Kidney (tissue), 14 donors: ENCODE results near the gene NOC4L. TPM values are rescaled to one million over a fixed set of nuclear protein-coding genes. Genes with fewer than 3 reads are reported as not detected.

Experiments
- DNase-seq, 5 donors: peaks; one replicate each; pipeline ENCODE4 v3.0.0-alpha.2; 2013 to 2020
- FAIRE-seq: peaks from 2 replicates; lab custom pipeline; 2012; peaks lifted over from hg19 to GRCh38; lab: Jason Lieb, UNC
- H3K27ac ChIP-seq, 2 donors: one replicate each; pipeline ENCODE4 v1.7.0; 2013; ENCODE audit warnings: low read depth in 2 of 2, low read length in 2 of 2, inconsistent platforms in 1 of 2
- H3K27me3 ChIP-seq: one replicate; pipeline ENCODE4 v1.7.1; 2013; ENCODE audit warnings: low read length, inconsistent platforms; ENCODE audit not compliant: control insufficient read depth, insufficient read depth
- H3K36me3 ChIP-seq, 3 donors: one replicate each; pipeline versions ENCODE4 v1.7.0 to v1.7.1; 2013; ENCODE audit warnings: low read length in 3 of 3, control low read depth in 1 of 3, inconsistent platforms in 1 of 3; ENCODE audit not compliant: insufficient read depth in 3 of 3, control insufficient read depth in 2 of 3
- H3K4me1 ChIP-seq, 3 donors: one replicate each; pipeline versions ENCODE4 v1.7.0 to v1.7.1; 2013; ENCODE audit warnings: low read length in 3 of 3, inconsistent platforms in 1 of 3, low read depth in 1 of 3; ENCODE audit not compliant: control insufficient read depth in 2 of 3, insufficient read depth in 2 of 3
- H3K4me3 ChIP-seq, 3 donors: one replicate each; pipeline versions ENCODE4 v1.7.0 to v1.8.1; 2013; ENCODE audit warnings: low read length in 3 of 3, control low read depth in 1 of 3, inconsistent platforms in 1 of 3
- H3K9ac ChIP-seq, 3 donors: one replicate each; pipeline versions ENCODE4 v1.7.0 to v1.7.1; 2013; ENCODE audit warnings: low read length in 3 of 3, control low read depth in 1 of 3, inconsistent platforms in 1 of 3
- H3K9me3 ChIP-seq, 3 donors: one replicate each; pipeline versions ENCODE4 v1.7.0 to v1.7.1; 2013; ENCODE audit warnings: low read length in 3 of 3, control low read depth in 1 of 3, inconsistent platforms in 1 of 3; ENCODE audit not compliant: control insufficient read depth in 2 of 3, insufficient read depth in 1 of 3
- CTCF ChIP-seq: IDR thresholded peaks from 3 replicates; pipeline ENCODE4 v1.5.1; 2012; ENCODE audit warnings: mild to moderate bottlenecking, moderate library complexity, borderline replicate concordance; ENCODE audit not compliant: insufficient read depth; ENCODE audit errors: extremely low read depth
- intact Hi-C: fragments of 100-400 bp; cut with DNase I; formaldehyde crosslinking; loops from one replicate; pipeline ENCODE4 v1.11.1; 2022
- polyA plus RNA-seq: library from polyadenylated mRNA; stranded (reverse); fragments of 350-450 nt; fragmentation: Illumina TruSeq; extraction: RNeasy Lipid Tissue Mini Kit (QIAGEN cat#74804); gene quantifications from one replicate; pipeline ENCODE4 v1.2.3, GENCODE V29; 2014; ENCODE audit warnings: low read depth, low replicate concordance; ENCODE audit not compliant: insufficient read depth
- total RNA-seq: library from RNA; stranded (reverse); fragmentation: NEBNext Ultra II Directional; extraction: Animal tissue kit (Norgen Biotek cat#: 25700); gene quantifications from one replicate; pipeline ENCODE4 v1.2.1, GENCODE V29; 2021
- donor health status: control.
- donor health status: control.
- donor health status: control.
- donor health status: control.
- donor health status: control.
- donor health status: DM: yes; HTN: yes; CAD: no.
- donor health status: Normal renal cell carcinoma (clear cell type).

The NOC4L gene
- total and polyA plus RNA-seq, 2 donors from 2014 or later, result 20.0 to 22.3 TPM

GRCh38 chr12:132161796-132162507, 17.7 kb downstream of the NOC4L start:
- DNase-seq (peak in 1 of 5 donors; percentile 72), FAIRE-seq (no peak)
- Histone ChIP-seq H3K4me1 (peaks cover 0 to 6% (median 4%) of the 10 kb centered on the region in 3 donors), H3K27ac (no peak overlapping the region), H3K27me3 (peaks cover 3% of the 10 kb centered on the region), H3K36me3 (peaks cover 3 to 13% (median 9%) of the 10 kb centered on the region in 3 donors), H3K4me3 (no peak overlapping the region), H3K9ac (no peak overlapping the region), H3K9me3 (peaks cover 0 to 10% (median 0%) of the 10 kb centered on the region in 3 donors)
- intact Hi-C loops, result no loop called here
- TF ChIP-seq CTCF, result no peak

- intact Hi-C loops, result no loop called here
- Histone ChIP-seq H3K36me3 (peaks cover 0 to 7% (median 5%) of the 10 kb centered on the region in 3 donors), H3K4me1 (peaks cover 0 to 6% (median 2%) of the 10 kb centered on the region in 3 donors), H3K27ac (no peak overlapping the region), H3K4me3 (no peak overlapping the region), H3K9ac (no peak overlapping the region), H3K27me3 (peaks cover 3% of the 10 kb centered on the region), H3K9me3 (peaks cover 0 to 6% (median 0%) of the 10 kb centered on the region in 3 donors)
- no peak for TF ChIP-seq CTCF
- FAIRE-seq (no peak), DNase-seq (peak in 2 of 5 donors; percentile 56 to 94)
Observed at GRCh38 chr12:132162508-132163031, 18.3 kb downstream of the NOC4L start.

- DNase-seq, result peak in 1 of 5 donors; percentile 90
- TF ChIP-seq CTCF, result no peak
- no peak overlapping the region for H3K9ac ChIP-seq
- no peak overlapping the region for H3K27ac ChIP-seq
- peaks cover 0 to 6% (median 0%) of the 10 kb centered on the region in 3 donors for H3K4me1 ChIP-seq
- no peaks in the 10 kb centered on the region for H3K27me3 ChIP-seq
- H3K9me3 ChIP-seq, result no peaks in the 10 kb centered on the region
- peaks cover 0 to under 1% (median 0%) of the 10 kb centered on the region in 3 donors for H3K36me3 ChIP-seq
- intact Hi-C loops, result no loop called here
- no peak overlapping the region for H3K4me3 ChIP-seq
- FAIRE-seq, result no peak
Observed at GRCh38 chr12:132163041-132163910, 19.0 kb downstream of the NOC4L start.
